ENCODE measurements around the gene PABPN1L. TPM values are rescaled to one million over a fixed set of nuclear protein-coding genes. Genes with fewer than 3 reads are reported as not detected.

Gene PABPN1L
- total and polyA plus RNA-seq, 2 of the 8 experiments (the other 6 are each of a cell fraction or from before 2014, with no cell fraction given), result not detected

DNA sequence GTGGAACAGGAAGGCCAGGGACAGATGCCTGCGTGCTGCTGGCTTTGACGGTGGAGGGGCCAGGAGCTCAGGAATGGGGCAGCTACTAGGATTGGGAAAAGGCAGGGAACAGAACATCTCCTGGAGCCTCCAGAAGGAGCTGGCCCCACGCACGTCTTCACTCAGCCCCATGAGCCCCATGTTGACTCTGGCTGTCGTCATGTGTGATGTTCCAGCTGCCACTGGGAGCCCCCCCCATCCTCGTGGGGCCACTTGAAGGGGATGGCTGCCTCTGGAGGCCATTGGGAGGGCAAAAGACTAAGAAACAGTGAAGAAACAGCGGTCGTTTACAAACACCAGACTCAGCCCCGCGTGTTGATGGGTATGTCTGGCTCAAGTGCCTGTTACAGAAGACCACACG is 36.2 kb downstream of the PABPN1L start (continued):
- TF ChIP-seq CHD2 (IDR thresholded peaks at IDR 0.05; ENCODE audit: low read length), result no peak
- no peak for TF ChIP-seq SP4 (IDR thresholded peaks at IDR 0.05; ENCODE audit: low read length)
- TF ChIP-seq NANOG (IDR thresholded peaks at IDR 0.05; ENCODE audit: insufficient read depth, low read depth, low read length, poor library complexity, severe bottlenecking), result no peak
- no peak for TF ChIP-seq TAF7 (optimal IDR thresholded peaks at IDR 0.05; ENCODE audit: borderline replicate concordance, low read depth, low read length)

Data from H1 (cell line).